HG03469 (cell line): ENCODE measurements around the gene KRTAP4-11.
"Not testable (repeated sequence)": the region's sequence is repeated elsewhere in the genome, so short reads cannot be mapped to it uniquely, and the experiment has no call there.

Source experiments
- ATAC-seq: cut with Tn5 transposase; IDR thresholded peaks from one replicate; pipeline ENCODE4 v1.9.1; 2021; ENCODE audit warnings: mild to moderate bottlenecking, moderate library complexity, moderate number of reproducible peaks; ENCODE audit not compliant: unreplicated experiment

Gene KRTAP4-11

GRCh38 chr17:41117846-41118386 is at the start of gene KRTAP4-11:
Gene KRTAP4-11 (minus strand): TSS chr17:41118373. CDS start chr17:41118315, 58 bp downstream.
- not testable (repeated sequence) for ATAC-seq

- no peak for ATAC-seq
Observed at GRCh38 chr17:41167561-41167960, 49.4 kb upstream of the KRTAP4-11 start.

- no peak for ATAC-seq
Observed at GRCh38 chr17:41163828-41164227, 45.7 kb upstream of the KRTAP4-11 start.

- ATAC-seq = no peak
Observed at GRCh38 chr17:41160648-41161047, 42.5 kb upstream of the KRTAP4-11 start, which contains the start of gene KRTAP4-4. Gene KRTAP4-4 (minus strand): TSS chr17:41160748. CDS start chr17:41160691, 57 bp downstream.

- ATAC-seq = not testable (repeated sequence)
Observed at GRCh38 chr17:41160190-41160589, 42.0 kb upstream of the KRTAP4-11 start.

GRCh38 chr17:41153856-41154255 is 35.7 kb upstream of the KRTAP4-11 start:
- ATAC-seq = no peak

GRCh38 chr17:41151525-41151924 is 33.4 kb upstream of the KRTAP4-11 start:
- ATAC-seq = no peak

GRCh38 chr17:41150026-41150425 is 31.9 kb upstream of the KRTAP4-11 start:
- ATAC-seq = no peak

- no peak for ATAC-seq
Observed at GRCh38 chr17:41149652-41149985, 31.4 kb upstream of the KRTAP4-11 start, which contains the start of gene KRTAP4-5. Gene KRTAP4-5 (minus strand): TSS chr17:41149825. CDS start chr17:41149767, 58 bp downstream.

- not testable (repeated sequence) for ATAC-seq
Observed at GRCh38 chr17:41148971-41149651, 30.9 kb upstream of the KRTAP4-11 start.

- no peak for ATAC-seq
Observed at GRCh38 chr17:41147531-41148204, 29.5 kb upstream of the KRTAP4-11 start.

- no peak for ATAC-seq
Observed at GRCh38 chr17:41145261-41145660, 27.1 kb upstream of the KRTAP4-11 start.

- no peak for ATAC-seq
Observed at GRCh38 chr17:41144846-41145245, 26.7 kb upstream of the KRTAP4-11 start.

GRCh38 chr17:41141361-41141760 is 23.2 kb upstream of the KRTAP4-11 start:
- no peak for ATAC-seq

- ATAC-seq = no peak
Observed at GRCh38 chr17:41140360-41141131, 22.4 kb upstream of the KRTAP4-11 start, which contains the start of gene KRTAP4-6. Gene KRTAP4-6 (minus strand): TSS chr17:41140544. CDS start chr17:41140487, 57 bp downstream.

- ATAC-seq = not testable (repeated sequence)
Observed at GRCh38 chr17:41139865-41140264, 21.7 kb upstream of the KRTAP4-11 start.

- no peak for ATAC-seq
Observed at GRCh38 chr17:41133880-41134735, 15.9 kb upstream of the KRTAP4-11 start.

GRCh38 chr17:41131979-41132378 is 13.8 kb upstream of the KRTAP4-11 start:
- ATAC-seq = no peak

GRCh38 chr17:41127371-41127770 is 9.2 kb upstream of the KRTAP4-11 start:
- ATAC-seq = no peak

- no peak for ATAC-seq
Observed at GRCh38 chr17:41126412-41126811, 8.2 kb upstream of the KRTAP4-11 start.
